ENCODE data around the gene PICALM. TPM values are rescaled to one million over a fixed set of nuclear protein-coding genes. Genes with fewer than 3 reads are reported as not detected.
A peak's percentile ranks its signal among the peaks of the same experiment; 100 is the strongest.

The PICALM gene
- total and polyA plus RNA-seq, 2 donors (not counting 1 experiment from before 2014, with no cell fraction given), result 48.4 to 165 TPM

- Histone ChIP-seq H3K4me1 (ENCODE audit: control insufficient read depth in 2 of 2, insufficient read depth in 2 of 2, low read length in 2 of 2) (peaks cover 42 to 53% of the 10 kb centered on the region in 2 donors), H4K20me1 (ENCODE audit: control insufficient read depth, insufficient read depth, low read length, poor library complexity, severe bottlenecking) (peaks cover 37% of the 10 kb centered on the region), H3K4me2 (replicated peaks; ENCODE audit: low read depth, low read length, poor library complexity, severe bottlenecking) (peak overlapping the region; percentile 84), H3K27me3 (replicated peaks in 1 of 4; ENCODE audit: control extremely low read depth in 1 of 4, control insufficient read depth in 3 of 4, insufficient read depth in 4 of 4, low read length in 3 of 4) (no peaks in the 10 kb centered on the region), H3K4me3 (ENCODE audit: control extremely low read depth in 1 of 5, extremely low read depth in 1 of 5, insufficient read depth in 1 of 5, low read depth in 2 of 5, low read length in 4 of 5) (peak overlapping the region; percentile 76 to 93 (median 86)), H3K27ac (ENCODE audit: low read length in 2 of 2) (peak overlapping the region; percentile 88 to 95), H3K9ac (ENCODE audit: low read length) (peak overlapping the region; percentile 81), H3K79me2 (ENCODE audit: control insufficient read depth, insufficient read depth, low read length) (peaks cover 72% of the 10 kb centered on the region), H2AFZ (ENCODE audit: insufficient read depth, low read depth, low read length, poor library complexity, severe bottlenecking) (no peak overlapping the region), H3K36me3 (replicated peaks in 1 of 2; ENCODE audit: control extremely low read depth in 1 of 2, control insufficient read depth in 1 of 2, extremely low read depth in 1 of 2, insufficient read depth in 2 of 2, low read length in 1 of 2) (no peaks in the 10 kb centered on the region), H3K9me3 (ENCODE audit: control extremely low read depth in 1 of 3, control insufficient read depth in 2 of 3, insufficient read depth in 1 of 3, low read length in 2 of 3) (no peaks in the 10 kb centered on the region)
- peak overlapping the region; percentile 99 for H3K27ac Mint-ChIP-seq
- no peaks in the 10 kb centered on the region for H3K9me3 Mint-ChIP-seq (ENCODE audit: insufficient read depth)
- ChIA-PET POLR2A (no interaction called here), CTCF (interaction anchor here (0.9 to 4.9 kb wide), 5 partner anchors 24 to 236 kb away, joined by 3 to 49 read pairs (median 12); partner anchors contain the start of gene HIKESHI)
- H3K4me1 Mint-ChIP-seq, result peaks cover 62% of the 10 kb centered on the region
- DNase-seq (no peak), ATAC-seq (ENCODE audit: low read depth) (no peak)
- no peak for TF ChIP-seq EZH2 (IDR thresholded peaks at IDR 0.05; ENCODE audit: borderline replicate concordance, insufficient read depth, low read depth, low read length, poor library complexity, severe bottlenecking)
- no peak for TF ChIP-seq CTCF (IDR thresholded peaks at IDR 0.05)
- no peaks in the 10 kb centered on the region for H3K27me3 Mint-ChIP-seq
- peak overlapping the region; percentile 100 for H3K4me3 Mint-ChIP-seq
- no CpG with 5 or more reads among the region's 5 CpGs for WGBS (ENCODE audit: insufficient coverage)
- intact Hi-C loops (cut with micrococcal nuclease), result no loop called here
Observed at GRCh38 chr11:86066657-86067008, 2.3 kb downstream of the PICALM start.

- Histone ChIP-seq H3K9ac (ENCODE audit: low read length) (peak overlapping the region; percentile 81), H3K9me3 (ENCODE audit: control extremely low read depth in 1 of 3, control insufficient read depth in 2 of 3, insufficient read depth in 1 of 3, low read length in 2 of 3) (no peaks in the 10 kb centered on the region), H3K36me3 (replicated peaks in 1 of 2; ENCODE audit: control extremely low read depth in 1 of 2, control insufficient read depth in 1 of 2, extremely low read depth in 1 of 2, insufficient read depth in 2 of 2, low read length in 1 of 2) (no peaks in the 10 kb centered on the region), H3K79me2 (ENCODE audit: control insufficient read depth, insufficient read depth, low read length) (peaks cover 78% of the 10 kb centered on the region), H3K27ac (ENCODE audit: low read length in 2 of 2) (peak overlapping the region in 1 of 2 donors; percentile 95), H3K27me3 (replicated peaks in 1 of 4; ENCODE audit: control extremely low read depth in 1 of 4, control insufficient read depth in 3 of 4, insufficient read depth in 4 of 4, low read length in 3 of 4) (no peaks in the 10 kb centered on the region), H3K4me1 (ENCODE audit: control insufficient read depth in 2 of 2, insufficient read depth in 2 of 2, low read length in 2 of 2) (peaks cover 45 to 59% of the 10 kb centered on the region in 2 donors), H3K4me3 (ENCODE audit: control extremely low read depth in 1 of 5, extremely low read depth in 1 of 5, insufficient read depth in 1 of 5, low read depth in 2 of 5, low read length in 4 of 5) (peak overlapping the region in 3 of 5 experiments; percentile 76 to 93 (median 86)), H3K4me2 (replicated peaks; ENCODE audit: low read depth, low read length, poor library complexity, severe bottlenecking) (peak overlapping the region; percentile 84), H4K20me1 (ENCODE audit: control insufficient read depth, insufficient read depth, low read length, poor library complexity, severe bottlenecking) (peaks cover 43% of the 10 kb centered on the region), H2AFZ (ENCODE audit: insufficient read depth, low read depth, low read length, poor library complexity, severe bottlenecking) (no peak overlapping the region)
- Mint-ChIP-seq H3K27ac (peak overlapping the region; percentile 99), H3K4me3 (peak overlapping the region; percentile 100), H3K27me3 (no peaks in the 10 kb centered on the region), H3K4me1 (peaks cover 67% of the 10 kb centered on the region), H3K9me3 (ENCODE audit: insufficient read depth) (no peaks in the 10 kb centered on the region)
- ATAC-seq (ENCODE audit: low read depth) (no peak), DNase-seq (no peak)
- WGBS (ENCODE audit: insufficient coverage), result no CpG with 5 or more reads among the region's 3 CpGs
- intact Hi-C loops (cut with micrococcal nuclease), result no loop called here
- TF ChIP-seq EZH2 (IDR thresholded peaks at IDR 0.05; ENCODE audit: borderline replicate concordance, insufficient read depth, low read depth, low read length, poor library complexity, severe bottlenecking) (no peak), CTCF (IDR thresholded peaks at IDR 0.05) (no peak)
- ChIA-PET POLR2A (interaction anchor here (0.9 kb wide), 1 partner anchor 179 kb away, joined by 4 read pairs; the partner anchor contains the start of gene EED), CTCF (interaction anchor here (0.9 to 4.9 kb wide), 3 partner anchors 24 to 236 kb away, joined by 3 to 49 read pairs (median 5); partner anchors contain the start of gene HIKESHI)
Observed at GRCh38 chr11:86066033-86066432, 2.9 kb downstream of the PICALM start.

Data from B cell (primary cell).